SK-N-SH (cell line): ENCODE results near the gene SLC24A4.

Experiments
- CTCF ChIP-seq: fragments of 200-600 bp; sonication (generic); IDR thresholded peaks from 2 replicates; pipeline ENCODE4 v1.6.1; 2017; ENCODE audit warnings: antibody characterized with exemption, mild to moderate bottlenecking, moderate library complexity
- FOSL2 ChIP-seq: IDR thresholded peaks from 2 replicates; pipeline ENCODE4 v1.4.0; 2012; ENCODE audit warnings: low read depth, mild to moderate bottlenecking, moderate library complexity, borderline replicate concordance
- IRF3 ChIP-seq: fragments of 150-350 bp; IDR thresholded peaks from 2 replicates; pipeline ENCODE4 v1.6.1; 2016; ENCODE audit warnings: mild to moderate bottlenecking, low read depth, low read length
- PBX3 ChIP-seq: IDR thresholded peaks from 2 replicates; pipeline ENCODE4; 2012
- RAD21 ChIP-seq: IDR thresholded peaks from 2 replicates; pipeline ENCODE4 v1.6.1; 2012; ENCODE audit warnings: mild to moderate bottlenecking, low read length
- SIN3A ChIP-seq: IDR thresholded peaks from 2 replicates; pipeline ENCODE4 v1.6.1; 2012; ENCODE audit warnings: low read depth, mild to moderate bottlenecking, low read length, moderate library complexity, borderline replicate concordance
- SMC3 ChIP-seq: IDR thresholded peaks from 2 replicates; pipeline ENCODE4 v1.6.1; 2012; ENCODE audit warnings: low read depth, low read length, improper control_type of control experiment
- YY1 ChIP-seq: IDR thresholded peaks from 2 replicates; pipeline ENCODE4 v1.4.0; 2012; ENCODE audit warnings: low read depth, mild to moderate bottlenecking

- TF ChIP-seq CTCF (no peak), SMC3 (no peak), SIN3A (no peak), RAD21 (no peak), FOSL2 (no peak), YY1 (no peak), PBX3 (no peak), IRF3 (no peak)
Measured at GRCh38 chr14:92500491-92500941, 177.6 kb downstream of the SLC24A4 start.
